GM18517 (cell line): ENCODE measurements around the gene ARPP21.

ENCODE experiments used
- ATAC-seq: cut with Tn5 transposase; IDR thresholded peaks from one replicate; pipeline ENCODE4 v1.9.1; 2021; ENCODE audit warnings: mild to moderate bottlenecking, moderate library complexity; ENCODE audit not compliant: unreplicated experiment

The ARPP21 gene

GRCh38 chr3:35641331-35641730, 2.0 kb downstream of the ARPP21 start:
- ATAC-seq: no peak

GRCh38 chr3:35641920-35642527, 2.7 kb downstream of the ARPP21 start:
- ATAC-seq: no peak

GRCh38 chr3:35643495-35643894, 4.2 kb downstream of the ARPP21 start:
- ATAC-seq: no peak

- ATAC-seq: no peak
Observed at GRCh38 chr3:35644451-35644850, 5.1 kb downstream of the ARPP21 start.

- no peak for ATAC-seq
Observed at GRCh38 chr3:35645189-35645588, 5.9 kb downstream of the ARPP21 start.

GRCh38 chr3:35646081-35646480, 6.8 kb downstream of the ARPP21 start:
- no peak for ATAC-seq

- ATAC-seq: no peak
Observed at GRCh38 chr3:35647461-35647860, 8.1 kb downstream of the ARPP21 start.

- ATAC-seq: no peak
Observed at GRCh38 chr3:35648347-35648746, 9.0 kb downstream of the ARPP21 start.

- ATAC-seq: no peak
Observed at GRCh38 chr3:35649405-35649804, 10.1 kb downstream of the ARPP21 start.

- ATAC-seq: no peak
Observed at GRCh38 chr3:35651426-35651825, 12.1 kb downstream of the ARPP21 start.

GRCh38 chr3:35651851-35652250, 12.5 kb downstream of the ARPP21 start:
- no peak for ATAC-seq

- ATAC-seq: no peak
Observed at GRCh38 chr3:35653347-35653746, 14.0 kb downstream of the ARPP21 start.

GRCh38 chr3:35654476-35654875, 15.2 kb downstream of the ARPP21 start:
- no peak for ATAC-seq

- ATAC-seq: no peak
Observed at GRCh38 chr3:35658686-35659085, 19.4 kb downstream of the ARPP21 start.

- ATAC-seq: no peak
Observed at GRCh38 chr3:35659768-35660167, 20.4 kb downstream of the ARPP21 start.

GRCh38 chr3:35663471-35663870, 24.1 kb downstream of the ARPP21 start:
- ATAC-seq: no peak

- no peak for ATAC-seq
Observed at GRCh38 chr3:35664460-35664919, 25.2 kb downstream of the ARPP21 start.

- ATAC-seq: no peak
Observed at GRCh38 chr3:35665390-35666055, 26.2 kb downstream of the ARPP21 start.

- no peak for ATAC-seq
Observed at GRCh38 chr3:35666888-35667287, 27.6 kb downstream of the ARPP21 start.

GRCh38 chr3:35670408-35670965, 31.2 kb downstream of the ARPP21 start:
- ATAC-seq: no peak

GRCh38 chr3:35671483-35671882, 32.2 kb downstream of the ARPP21 start:
- no peak for ATAC-seq

GRCh38 chr3:35673017-35673416, 33.7 kb downstream of the ARPP21 start:
- ATAC-seq: no peak
